MCF 10A (cell line): Measurements from ENCODE around the gene MAP3K5. TPM values are rescaled to one million over a fixed set of nuclear protein-coding genes. Genes with fewer than 3 reads are reported as not detected.
A peak's percentile ranks its signal among the peaks of the same experiment; 100 is the strongest.

Experiments
- BruUV-seq: library from RNA; stranded (reverse); fragments of 400-500 nt; replicated peaks from 2 replicates; lab custom pipeline; 2021; lab: Mats Ljungman, UMichigan
- CTCF ChIA-PET: fragments of 300-600 bp; sonication (Branson Sonifier 250); formaldehyde crosslinking; extraction: SDS; loops from one replicate; lab custom pipeline; 2021; ENCODE audit warnings: antibody characterized with exemption, inconsistent platforms; lab: Yijun Ruan, JAX
- POLR2A ChIA-PET: fragments of 300-600, 350-650 bp; sonication (Branson Sonifier 250); formaldehyde crosslinking; extraction: SDS; loops from one replicate; lab custom pipeline; 2020; ENCODE audit warnings: antibody characterized with exemption, inconsistent platforms; lab: Yijun Ruan, JAX
- DNase-seq: peaks from one replicate; pipeline ENCODE4 v3.0.0-alpha.2; 2018; ENCODE audit not compliant: unreplicated experiment
- H3K27ac Mint-ChIP-seq: one replicate; pipeline ENCODE4 v1.8.0; 2022; ENCODE audit warnings: mild to moderate bottlenecking, low read depth, mixed read lengths; ENCODE audit not compliant: unreplicated experiment
- H3K27me3 Mint-ChIP-seq: one replicate; pipeline ENCODE4 v1.8.0; 2022; ENCODE audit warnings: mixed read lengths; ENCODE audit not compliant: insufficient read depth, unreplicated experiment
- H3K36me3 Mint-ChIP-seq: one replicate; pipeline ENCODE4 v1.8.0; 2022; ENCODE audit warnings: mild to moderate bottlenecking, moderate library complexity, mixed read lengths; ENCODE audit not compliant: insufficient read depth, unreplicated experiment
- H3K4me1 Mint-ChIP-seq: one replicate; pipeline ENCODE4 v1.8.0; 2022; ENCODE audit warnings: mixed read lengths; ENCODE audit not compliant: insufficient read depth, unreplicated experiment
- H3K4me3 Mint-ChIP-seq: one replicate; pipeline ENCODE4 v1.8.0; 2022; ENCODE audit warnings: mild to moderate bottlenecking, moderate library complexity, mixed read lengths; ENCODE audit not compliant: unreplicated experiment
- H3K9me3 Mint-ChIP-seq: one replicate; pipeline ENCODE4 v1.8.0; 2022; ENCODE audit warnings: mixed read lengths; ENCODE audit not compliant: unreplicated experiment
- CTCF ChIP-seq: fragments of 200-600 bp; IDR thresholded peaks from one replicate; pipeline ENCODE4 v1.8.0; 2022; ENCODE audit warnings: antibody characterized with exemption, mild to moderate bottlenecking; ENCODE audit not compliant: unreplicated experiment
- intact Hi-C: fragments of 100-400 bp; cut with micrococcal nuclease; formaldehyde crosslinking; loops from 2 replicates; pipeline ENCODE4 v1.14.1; 2022
- total RNA-seq: library from RNA; stranded (reverse); gene quantifications from 2 replicates; pipeline ENCODE4 v1.2.3, GENCODE V29; 2022

The MAP3K5 gene
- total RNA-seq, 1 experiment from 2014 or later: 8.4 TPM

GRCh38 chr6:136726837-136727557 is 65.3 kb downstream of the MAP3K5 start:
- CTCF ChIA-PET: interaction anchor here (0.5 to 0.9 kb wide), 2 partner anchors 65 to 101 kb away, joined by 3 to 4 read pairs; partner anchors contain the start of gene MAP3K5

GRCh38 chr6:136725124-136725523 is 67.2 kb downstream of the MAP3K5 start:
- Mint-ChIP-seq H3K9me3 (no peaks in the 10 kb centered on the region), H3K36me3 (peaks cover 2% of the 10 kb centered on the region), H3K4me1 (peaks cover 18% of the 10 kb centered on the region), H3K4me3 (no peak overlapping the region), H3K27me3 (no peaks in the 10 kb centered on the region), H3K27ac (no peak overlapping the region)
- ChIA-PET POLR2A (interaction anchor here (1.4 kb wide), 1 partner anchor 12 kb away, joined by 3 read pairs; no protein-coding TSS in a partner anchor), CTCF (no interaction called here)
- peak; percentile 24 for DNase-seq
- TF ChIP-seq CTCF: no peak
- BruUV-seq: no TSS peak
- intact Hi-C loops: no loop called here

More at GRCh38 chr6:136726837-136727557, 65.3 kb downstream of the MAP3K5 start:
- POLR2A ChIA-PET: interaction anchor here (1.2 kb wide), 1 partner anchor 436 kb away, joined by 4 read pairs; no protein-coding TSS in a partner anchor
- intact Hi-C loops: no loop called here
- Mint-ChIP-seq H3K27ac (no peak overlapping the region), H3K4me1 (peaks cover 18% of the 10 kb centered on the region), H3K36me3 (no peaks in the 10 kb centered on the region), H3K27me3 (no peaks in the 10 kb centered on the region), H3K4me3 (no peak overlapping the region), H3K9me3 (no peaks in the 10 kb centered on the region)
- no peak for TF ChIP-seq CTCF
- no peak for DNase-seq
- no TSS peak for BruUV-seq

- ChIA-PET CTCF (interaction anchor here (0.6 to 1.5 kb wide), 3 partner anchors 63 to 173 kb away, joined by 4 to 8 read pairs (median 5); partner anchors contain the start of genes MAP3K5 and MAP7), POLR2A (interaction anchor here (0.8 to 1.3 kb wide), 5 partner anchors 10 to 56 kb away, joined by 3 to 5 read pairs (median 4); no protein-coding TSS in a partner anchor)
- Mint-ChIP-seq H3K4me3 (no peak overlapping the region), H3K9me3 (no peaks in the 10 kb centered on the region), H3K27me3 (no peaks in the 10 kb centered on the region), H3K27ac (no peak overlapping the region), H3K36me3 (peaks cover 6% of the 10 kb centered on the region), H3K4me1 (peaks cover 16% of the 10 kb centered on the region)
- BruUV-seq: no TSS peak
- intact Hi-C loops: no loop called here
- TF ChIP-seq CTCF: no peak
- DNase-seq: peak; percentile 32
Measured at GRCh38 chr6:136723780-136724179, 68.5 kb downstream of the MAP3K5 start.

GRCh38 chr6:136721467-136721866 is 70.8 kb downstream of the MAP3K5 start:
- BruUV-seq: no TSS peak
- intact Hi-C loops: no loop called here

More at GRCh38 chr6:136721467-136721866, 70.8 kb downstream of the MAP3K5 start:
- CTCF ChIA-PET: interaction anchor here (0.7 kb wide), 1 partner anchor 64 kb away, joined by 5 read pairs; no protein-coding TSS in a partner anchor
- Mint-ChIP-seq H3K27ac (no peak overlapping the region), H3K9me3 (no peaks in the 10 kb centered on the region), H3K36me3 (peaks cover 6% of the 10 kb centered on the region), H3K27me3 (no peaks in the 10 kb centered on the region), H3K4me3 (no peak overlapping the region), H3K4me1 (peaks cover 16% of the 10 kb centered on the region)
- no peak for TF ChIP-seq CTCF
- POLR2A ChIA-PET: interaction anchor here (1.2 kb wide), 1 partner anchor 24 kb away, joined by 3 read pairs; no protein-coding TSS in a partner anchor
- DNase-seq: no peak
